ENCODE data around the gene ZNF496.
"Not testable (repeated sequence)": the region's sequence is repeated elsewhere in the genome, so short reads cannot be mapped to it uniquely, and the experiment has no call there.

DNA sequence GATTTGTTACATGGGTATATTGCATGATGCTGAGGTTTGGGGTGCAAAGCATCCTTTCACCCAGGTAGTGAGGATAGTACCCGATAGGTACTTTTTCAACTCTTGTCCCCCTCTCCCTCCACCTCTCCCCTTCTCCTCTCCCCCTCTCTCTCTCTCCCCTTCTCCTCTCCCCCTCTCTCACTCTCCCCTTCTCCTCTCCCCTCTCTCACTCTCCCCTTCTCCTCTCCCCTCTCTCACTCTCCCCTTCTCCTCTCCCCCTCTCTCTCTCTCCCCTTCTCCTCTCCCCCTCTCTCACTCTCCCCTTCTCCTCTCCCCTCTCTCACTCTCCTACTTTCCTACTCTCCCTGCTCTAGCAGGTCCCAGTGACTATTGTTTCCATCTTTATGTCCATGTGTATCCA lies 31.3 kb upstream of the ZNF496 start:
- TF ChIP-seq, protein P1, sequence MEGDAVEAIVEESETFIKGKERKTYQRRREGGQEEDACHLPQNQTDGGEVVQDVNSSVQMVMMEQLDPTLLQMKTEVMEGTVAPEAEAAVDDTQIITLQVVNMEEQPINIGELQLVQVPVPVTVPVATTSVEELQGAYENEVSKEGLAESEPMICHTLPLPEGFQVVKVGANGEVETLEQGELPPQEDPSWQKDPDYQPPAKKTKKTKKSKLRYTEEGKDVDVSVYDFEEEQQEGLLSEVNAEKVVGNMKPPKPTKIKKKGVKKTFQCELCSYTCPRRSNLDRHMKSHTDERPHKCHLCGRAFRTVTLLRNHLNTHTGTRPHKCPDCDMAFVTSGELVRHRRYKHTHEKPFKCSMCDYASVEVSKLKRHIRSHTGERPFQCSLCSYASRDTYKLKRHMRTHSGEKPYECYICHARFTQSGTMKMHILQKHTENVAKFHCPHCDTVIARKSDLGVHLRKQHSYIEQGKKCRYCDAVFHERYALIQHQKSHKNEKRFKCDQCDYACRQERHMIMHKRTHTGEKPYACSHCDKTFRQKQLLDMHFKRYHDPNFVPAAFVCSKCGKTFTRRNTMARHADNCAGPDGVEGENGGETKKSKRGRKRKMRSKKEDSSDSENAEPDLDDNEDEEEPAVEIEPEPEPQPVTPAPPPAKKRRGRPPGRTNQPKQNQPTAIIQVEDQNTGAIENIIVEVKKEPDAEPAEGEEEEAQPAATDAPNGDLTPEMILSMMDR (IDR thresholded peaks at IDR 0.05): not testable (repeated sequence)
- TF ChIP-seq POLR2A (IDR thresholded peaks at IDR 0.05): not testable (repeated sequence)
